ENCODE results near the gene LONRF2. TPM values are rescaled to one million over a fixed set of nuclear protein-coding genes. Genes with fewer than 3 reads are reported as not detected.

Gene LONRF2
- total RNA-seq, 1 donor from 2014 or later, result 14.9 TPM

- intact Hi-C loops (cut with DNase I), result no loop called here
- ATAC-seq, result no peak
- DNase-seq (ENCODE audit: missing footprints), result no peak
These were observed 42.4 kb downstream of the LONRF2 start for GRCh38 chr2:100279586-100280534.

- intact Hi-C loops (cut with DNase I), result no loop called here
- DNase-seq (ENCODE audit: missing footprints) (no peak), ATAC-seq (no peak)
These were observed 43.3 kb downstream of the LONRF2 start for GRCh38 chr2:100278986-100279385.

GRCh38 chr2:100278501-100278900, 43.8 kb downstream of the LONRF2 start:
- intact Hi-C loops (cut with DNase I), result no loop called here
- ATAC-seq, result no peak

GRCh38 chr2:100277540-100278207, 44.6 kb downstream of the LONRF2 start:
- no peak for DNase-seq (ENCODE audit: missing footprints)
- intact Hi-C loops (cut with DNase I), result no loop called here
- no peak for ATAC-seq

More at GRCh38 chr2:100278501-100278900, 43.8 kb downstream of the LONRF2 start:
- DNase-seq (ENCODE audit: missing footprints), result no peak

- ATAC-seq (no peak), DNase-seq (ENCODE audit: missing footprints) (no peak)
- intact Hi-C loops (cut with DNase I), result no loop called here
These were observed 45.6 kb downstream of the LONRF2 start for GRCh38 chr2:100276716-100277115.

GRCh38 chr2:100275200-100275589, 47.1 kb downstream of the LONRF2 start:
- no peak for DNase-seq (ENCODE audit: missing footprints)
- no peak for ATAC-seq

GRCh38 chr2:100274566-100275199, 47.6 kb downstream of the LONRF2 start:
- DNase-seq (ENCODE audit: missing footprints) (no peak), ATAC-seq (no peak)
- intact Hi-C loops (cut with DNase I), result no loop called here

More at GRCh38 chr2:100275200-100275589, 47.1 kb downstream of the LONRF2 start:
- intact Hi-C loops (cut with DNase I), result no loop called here

GRCh38 chr2:100274076-100274475, 48.2 kb downstream of the LONRF2 start:
- intact Hi-C loops (cut with DNase I), result no loop called here
- DNase-seq (ENCODE audit: missing footprints) (no peak), ATAC-seq (no peak)

GRCh38 chr2:100273387-100273786, 48.9 kb downstream of the LONRF2 start:
- ATAC-seq (no peak), DNase-seq (ENCODE audit: missing footprints) (no peak)
- intact Hi-C loops (cut with DNase I), result no loop called here

- intact Hi-C loops (cut with DNase I), result no loop called here
- ATAC-seq, result peak; percentile 87
- DNase-seq (ENCODE audit: missing footprints), result no peak
These were observed 49.4 kb downstream of the LONRF2 start for GRCh38 chr2:100272841-100273329.

- intact Hi-C loops (cut with DNase I), result no loop called here
- ATAC-seq (no peak), DNase-seq (ENCODE audit: missing footprints) (no peak)
These were observed 51.1 kb downstream of the LONRF2 start for GRCh38 chr2:100271210-100271609.

GRCh38 chr2:100270381-100271146, 51.7 kb downstream of the LONRF2 start:
- no peak for DNase-seq (ENCODE audit: missing footprints)
- ATAC-seq, result no peak
- intact Hi-C loops (cut with DNase I), result no loop called here

GRCh38 chr2:100269889-100270288, 52.4 kb downstream of the LONRF2 start:
- DNase-seq (ENCODE audit: missing footprints), result no peak
- intact Hi-C loops (cut with DNase I), result no loop called here
- ATAC-seq, result no peak

GRCh38 chr2:100268986-100269385, 53.3 kb downstream of the LONRF2 start:
- intact Hi-C loops (cut with DNase I), result no loop called here
- DNase-seq (ENCODE audit: missing footprints), result no peak
- no peak for ATAC-seq

GRCh38 chr2:100267751-100268150, 54.5 kb downstream of the LONRF2 start:
- DNase-seq (ENCODE audit: missing footprints) (no peak), ATAC-seq (no peak)
- intact Hi-C loops (cut with DNase I), result no loop called here

GRCh38 chr2:100266126-100266525, 56.2 kb downstream of the LONRF2 start:
- DNase-seq (ENCODE audit: missing footprints) (no peak), ATAC-seq (no peak)
- intact Hi-C loops (cut with DNase I), result no loop called here

GRCh38 chr2:100265226-100265625, 57.1 kb downstream of the LONRF2 start:
- DNase-seq (ENCODE audit: missing footprints), result no peak
- intact Hi-C loops (cut with DNase I), result no loop called here
- no peak for ATAC-seq

- intact Hi-C loops (cut with DNase I), result loop anchor here (5.0 kb wide), 1 partner anchor 707 kb away; no protein-coding TSS in a partner anchor
- no peak for DNase-seq (ENCODE audit: missing footprints)
- no peak for ATAC-seq
These were observed 57.6 kb downstream of the LONRF2 start for GRCh38 chr2:100264651-100265050.

GRCh38 chr2:100264121-100264520, 58.2 kb downstream of the LONRF2 start:
- intact Hi-C loops (cut with DNase I), result loop anchor here (5.0 kb wide), 1 partner anchor 707 kb away; no protein-coding TSS in a partner anchor
- no peak for ATAC-seq
- DNase-seq (ENCODE audit: missing footprints), result no peak

Data from Right ventricle myocardium inferior (tissue), 1 donor.